Neural progenitor cell (in vitro differentiated cells): Measurements from ENCODE around the gene MGA. TPM values are rescaled to one million over a fixed set of nuclear protein-coding genes. Genes with fewer than 3 reads are reported as not detected.

Source experiments
- DNase-seq: peaks from one replicate; pipeline ENCODE4 v3.0.0-alpha.2; 2016; ENCODE audit warnings: low spot score
- H2AFZ ChIP-seq: fragments of 200-600 bp; sonication (generic); replicated peaks from 2 replicates; pipeline ENCODE4 v1.6.1; 2016; ENCODE audit warnings: antibody characterized with exemption
- H3F3A ChIP-seq: fragments of 200-600 bp; sonication (generic); 2 replicates; pipeline ENCODE4 v1.6.1; 2016; ENCODE audit warnings: antibody characterized with exemption, low read depth
- H3K27ac ChIP-seq: fragments of 200-600 bp; sonication (generic); 2 replicates; pipeline ENCODE4 v1.5.1; 2016; ENCODE audit warnings: mild to moderate bottlenecking
- H3K27me3 ChIP-seq: fragments of 200-600 bp; sonication (generic); 2 replicates; pipeline ENCODE4 v1.6.1; 2016; ENCODE audit warnings: mild to moderate bottlenecking, moderate library complexity
- H3K36me3 ChIP-seq: fragments of 200-600 bp; sonication (generic); 2 replicates; pipeline ENCODE4 v1.5.1; 2016
- H3K4me1 ChIP-seq: fragments of 200-600 bp; sonication (generic); 2 replicates; pipeline ENCODE4 v1.6.1; 2016; ENCODE audit warnings: mixed run types
- H3K4me2 ChIP-seq: fragments of 200-600 bp; sonication (generic); 2 replicates; pipeline ENCODE4 v1.6.1; 2016
- H3K4me3 ChIP-seq: fragments of 200-600 bp; sonication (generic); 2 replicates; pipeline ENCODE4 v1.5.1; 2016
- H3K79me2 ChIP-seq: fragments of 200-600 bp; sonication (generic); 2 replicates; pipeline ENCODE4 v1.6.1; 2016; ENCODE audit warnings: low read depth
- H3K9ac ChIP-seq: fragments of 200-600 bp; sonication (generic); 2 replicates; pipeline ENCODE4 v1.6.1; 2016
- H3K9me3 ChIP-seq: fragments of 200-600 bp; sonication (generic); 2 replicates; pipeline ENCODE4 v1.5.1; 2016; ENCODE audit warnings: low read depth
- H4K20me1 ChIP-seq: fragments of 200-600 bp; sonication (generic); 2 replicates; pipeline ENCODE4 v1.6.1; 2016; ENCODE audit warnings: low read depth
- H3K27ac Mint-ChIP-seq: 3 replicates; pipeline ENCODE4 v1.8.0; 2021; ENCODE audit warnings: mixed read lengths
- H3K27me3 Mint-ChIP-seq: 2 replicates; pipeline ENCODE4 v1.8.0; 2022; ENCODE audit warnings: low read depth, mild to moderate bottlenecking, inconsistent platforms, moderate library complexity, mixed read lengths; ENCODE audit not compliant: insufficient read depth
- H3K36me3 Mint-ChIP-seq: 3 replicates; pipeline ENCODE4 v1.8.0; 2021; ENCODE audit warnings: mixed read lengths
- H3K4me1 Mint-ChIP-seq: 3 replicates; pipeline ENCODE4 v1.8.0; 2021; ENCODE audit warnings: mixed read lengths
- H3K4me3 Mint-ChIP-seq: 3 replicates; pipeline ENCODE4 v1.8.0; 2021; ENCODE audit warnings: mild to moderate bottlenecking, moderate library complexity, mixed read lengths
- H3K9me3 Mint-ChIP-seq: 3 replicates; pipeline ENCODE4 v1.8.0; 2020; ENCODE audit warnings: mixed read lengths
- CTCF ChIP-seq: fragments of 200-600 bp; sonication (generic); IDR thresholded peaks from 2 replicates; pipeline ENCODE4 v1.5.1; 2017; ENCODE audit warnings: antibody characterized with exemption, mild to moderate bottlenecking
- EZH2 ChIP-seq: fragments of 200-600 bp; sonication (generic); IDR thresholded peaks from 2 replicates; pipeline ENCODE4 v1.6.1; 2017; ENCODE audit warnings: antibody characterized with exemption, mild to moderate bottlenecking, moderate library complexity
- EZH2phosphoT487 ChIP-seq: fragments of 200-600 bp; sonication (generic); IDR thresholded peaks from 2 replicates; pipeline ENCODE4 v1.6.1; 2017; ENCODE audit warnings: antibody characterized with exemption
- total RNA-seq: library from RNA; depleted of rRNA; stranded (reverse); fragments of >200 nt; gene quantifications from 2 replicates; pipeline ENCODE4 v1.2.3, GENCODE V29; 2015; ENCODE audit warnings: low replicate concordance

The MGA gene
- total RNA-seq, 1 donor from 2014 or later = 73.4 TPM

- no peak for DNase-seq
- H3K9ac ChIP-seq = no peak overlapping the region
- peaks cover 9% of the 10 kb centered on the region for H3K4me1 Mint-ChIP-seq
- H3K4me2 ChIP-seq = no peak overlapping the region
- no peak overlapping the region for H2AFZ ChIP-seq
- no peaks in the 10 kb centered on the region for H3K4me1 ChIP-seq
- peaks cover 21% of the 10 kb centered on the region for H3F3A ChIP-seq
- peak overlapping the region; percentile 84 for H3K4me3 Mint-ChIP-seq
- peaks cover 32% of the 10 kb centered on the region for H3K27me3 ChIP-seq
- H3K9me3 Mint-ChIP-seq = peaks cover 4% of the 10 kb centered on the region
- no peak overlapping the region for H3K27ac Mint-ChIP-seq
- no peaks in the 10 kb centered on the region for H4K20me1 ChIP-seq
- no peak overlapping the region for H3K4me3 ChIP-seq
- peaks cover 4% of the 10 kb centered on the region for H3K36me3 Mint-ChIP-seq
- no peak overlapping the region for H3K27ac ChIP-seq
- peaks cover 2% of the 10 kb centered on the region for H3K27me3 Mint-ChIP-seq
- H3K9me3 ChIP-seq = no peaks in the 10 kb centered on the region
- no peaks in the 10 kb centered on the region for H3K79me2 ChIP-seq
- TF ChIP-seq EZH2phosphoT487 (no peak), CTCF (no peak), EZH2 (no peak)
- no peaks in the 10 kb centered on the region for H3K36me3 ChIP-seq
Measured at GRCh38 chr15:41622901-41623300, 37.3 kb upstream of the MGA start.

- Histone ChIP-seq H3K4me3 (no peak overlapping the region), H3K79me2 (peaks cover 8% of the 10 kb centered on the region), H2AFZ (no peak overlapping the region), H4K20me1 (no peaks in the 10 kb centered on the region), H3K9ac (no peak overlapping the region), H3K4me1 (peaks cover 17% of the 10 kb centered on the region), H3K27ac (no peak overlapping the region), H3K9me3 (no peaks in the 10 kb centered on the region), H3K4me2 (no peak overlapping the region), H3F3A (peaks cover 26% of the 10 kb centered on the region), H3K27me3 (peaks cover 6% of the 10 kb centered on the region), H3K36me3 (no peaks in the 10 kb centered on the region)
- no peak overlapping the region for H3K27ac Mint-ChIP-seq
- TF ChIP-seq EZH2phosphoT487 = no peak
- no peak for TF ChIP-seq CTCF
- no peak for TF ChIP-seq EZH2
- peaks cover 2% of the 10 kb centered on the region for H3K27me3 Mint-ChIP-seq
- DNase-seq = no peak
- H3K4me1 Mint-ChIP-seq = peaks cover 18% of the 10 kb centered on the region
- no peak overlapping the region for H3K4me3 Mint-ChIP-seq
- no peaks in the 10 kb centered on the region for H3K9me3 Mint-ChIP-seq
- peaks cover 4% of the 10 kb centered on the region for H3K36me3 Mint-ChIP-seq
Measured at GRCh38 chr15:41627203-41627602, 33.0 kb upstream of the MGA start.

GRCh38 chr15:41629463-41629862 is 30.7 kb upstream of the MGA start:
- H3K27ac Mint-ChIP-seq = no peak overlapping the region
- peaks cover 19% of the 10 kb centered on the region for H3F3A ChIP-seq
- H3K9me3 ChIP-seq = no peaks in the 10 kb centered on the region
- H2AFZ ChIP-seq = no peak overlapping the region
- H3K79me2 ChIP-seq = peaks cover 12% of the 10 kb centered on the region
- H3K27me3 ChIP-seq = no peaks in the 10 kb centered on the region
- H3K4me1 Mint-ChIP-seq = peaks cover 16% of the 10 kb centered on the region
- peaks cover 2% of the 10 kb centered on the region for H3K27me3 Mint-ChIP-seq
- H4K20me1 ChIP-seq = no peaks in the 10 kb centered on the region
- no peak overlapping the region for H3K4me3 Mint-ChIP-seq
- no peak overlapping the region for H3K9ac ChIP-seq
- H3K27ac ChIP-seq = no peak overlapping the region
- DNase-seq = no peak
- H3K4me1 ChIP-seq = peaks cover 21% of the 10 kb centered on the region
- no peaks in the 10 kb centered on the region for H3K9me3 Mint-ChIP-seq
- no peaks in the 10 kb centered on the region for H3K36me3 ChIP-seq
- no peak overlapping the region for H3K4me3 ChIP-seq
- TF ChIP-seq EZH2phosphoT487 (no peak), CTCF (no peak), EZH2 (no peak)
- peak overlapping the region; percentile 46 for H3K4me2 ChIP-seq
- peaks cover 4% of the 10 kb centered on the region for H3K36me3 Mint-ChIP-seq

GRCh38 chr15:41629883-41630282 is 30.3 kb upstream of the MGA start:
- peaks cover 19% of the 10 kb centered on the region for H3F3A ChIP-seq
- Mint-ChIP-seq H3K4me1 (peaks cover 16% of the 10 kb centered on the region), H3K27me3 (peaks cover 2% of the 10 kb centered on the region), H3K36me3 (peaks cover 4% of the 10 kb centered on the region), H3K9me3 (no peaks in the 10 kb centered on the region), H3K27ac (no peak overlapping the region), H3K4me3 (no peak overlapping the region)
- peaks cover 12% of the 10 kb centered on the region for H3K79me2 ChIP-seq
- H3K4me2 ChIP-seq = peak overlapping the region; percentile 46
- no peaks in the 10 kb centered on the region for H4K20me1 ChIP-seq
- no peak for DNase-seq
- TF ChIP-seq EZH2 (no peak), EZH2phosphoT487 (no peak), CTCF (no peak)
- no peak overlapping the region for H3K27ac ChIP-seq
- H3K36me3 ChIP-seq = no peaks in the 10 kb centered on the region
- no peak overlapping the region for H3K9ac ChIP-seq
- H3K4me3 ChIP-seq = no peak overlapping the region
- H3K9me3 ChIP-seq = no peaks in the 10 kb centered on the region
- H3K4me1 ChIP-seq = peaks cover 22% of the 10 kb centered on the region
- H2AFZ ChIP-seq = no peak overlapping the region
- H3K27me3 ChIP-seq = no peaks in the 10 kb centered on the region
